Progenitor cell of endocrine pancreas (in vitro differentiated cells): Measurements from ENCODE around the gene TREM1. TPM values are rescaled to one million over a fixed set of nuclear protein-coding genes. Genes with fewer than 3 reads are reported as not detected.

Experiments
- DNase-seq: peaks from one replicate; pipeline ENCODE4 v3.0.0; 2021; ENCODE audit warnings: low spot score; ENCODE audit not compliant: unreplicated experiment
- H3K27ac Mint-ChIP-seq: 2 replicates; pipeline ENCODE4 v1.8.0; 2021; ENCODE audit warnings: mild to moderate bottlenecking, moderate library complexity, mixed read lengths
- H3K27me3 Mint-ChIP-seq: 2 replicates; pipeline ENCODE4 v1.8.0; 2021; ENCODE audit warnings: mixed read lengths
- H3K36me3 Mint-ChIP-seq: 2 replicates; pipeline ENCODE4 v1.8.0; 2022; ENCODE audit warnings: mixed read lengths; ENCODE audit not compliant: insufficient read depth
- H3K4me1 Mint-ChIP-seq: 2 replicates; pipeline ENCODE4 v1.8.0; 2021; ENCODE audit warnings: low read depth, mixed read lengths
- H3K4me3 Mint-ChIP-seq: 2 replicates; pipeline ENCODE4 v1.8.0; 2021; ENCODE audit warnings: low read depth, mild to moderate bottlenecking, moderate library complexity, mixed read lengths
- H3K9me3 Mint-ChIP-seq: 2 replicates; pipeline ENCODE4 v1.8.0; 2021; ENCODE audit warnings: low read depth, mixed read lengths
- CTCF ChIP-seq: fragments of 200-600 bp; sonication (generic); IDR thresholded peaks from one replicate; pipeline ENCODE4 v1.5.0; 2021; ENCODE audit warnings: antibody characterized with exemption, mild to moderate bottlenecking; ENCODE audit not compliant: unreplicated experiment
- total RNA-seq: library from RNA; stranded (reverse); gene quantifications from 2 replicates; pipeline ENCODE4 v1.2.1, GENCODE V29; 2021

TREM1 gene
- total RNA-seq, 1 donor from 2014 or later, result not detected

GRCh38 chr6:41269166-41269565 lies 17.3 kb downstream of the TREM1 start:
- no peak for TF ChIP-seq CTCF
- Mint-ChIP-seq H3K27me3 (peaks cover 21% of the 10 kb centered on the region), H3K36me3 (no peaks in the 10 kb centered on the region), H3K27ac (no peak overlapping the region), H3K9me3 (no peaks in the 10 kb centered on the region), H3K4me1 (no peaks in the 10 kb centered on the region), H3K4me3 (no peak overlapping the region)
- no peak for DNase-seq

- Mint-ChIP-seq H3K9me3 (peaks cover 4% of the 10 kb centered on the region), H3K27me3 (peaks cover 19% of the 10 kb centered on the region)
These were observed 18.0 kb downstream of the TREM1 start for GRCh38 chr6:41268478-41268877.

GRCh38 chr6:41266541-41266940 lies 19.9 kb downstream of the TREM1 start:
- Mint-ChIP-seq H3K4me1 (no peaks in the 10 kb centered on the region), H3K9me3 (peaks cover 17% of the 10 kb centered on the region), H3K36me3 (no peaks in the 10 kb centered on the region), H3K27me3 (peaks cover 12% of the 10 kb centered on the region), H3K4me3 (no peak overlapping the region), H3K27ac (no peak overlapping the region)
- TF ChIP-seq CTCF, result no peak
- no peak for DNase-seq

More at GRCh38 chr6:41268478-41268877, 18.0 kb downstream of the TREM1 start:
- no peak for TF ChIP-seq CTCF
- DNase-seq, result no peak
- Mint-ChIP-seq H3K27ac (no peak overlapping the region), H3K4me1 (no peaks in the 10 kb centered on the region), H3K36me3 (no peaks in the 10 kb centered on the region), H3K4me3 (no peak overlapping the region)

GRCh38 chr6:41263267-41263666 lies 23.2 kb downstream of the TREM1 start:
- TF ChIP-seq CTCF, result no peak
- Mint-ChIP-seq H3K9me3 (peaks cover 24% of the 10 kb centered on the region), H3K4me1 (no peaks in the 10 kb centered on the region), H3K27me3 (peaks cover 7% of the 10 kb centered on the region), H3K4me3 (no peak overlapping the region), H3K36me3 (no peaks in the 10 kb centered on the region), H3K27ac (no peak overlapping the region)
- no peak for DNase-seq

- H3K9me3 Mint-ChIP-seq, result peaks cover 24% of the 10 kb centered on the region
- no peaks in the 10 kb centered on the region for H3K36me3 Mint-ChIP-seq
- H3K27ac Mint-ChIP-seq, result no peak overlapping the region
- peaks cover 7% of the 10 kb centered on the region for H3K27me3 Mint-ChIP-seq
- H3K4me3 Mint-ChIP-seq, result no peak overlapping the region
- TF ChIP-seq CTCF, result no peak
- DNase-seq, result no peak
- peaks cover 4% of the 10 kb centered on the region for H3K4me1 Mint-ChIP-seq
These were observed 24.1 kb downstream of the TREM1 start for GRCh38 chr6:41262401-41262800.

GRCh38 chr6:41258196-41258493 lies 28.3 kb downstream of the TREM1 start:
- Mint-ChIP-seq H3K9me3 (peaks cover 17% of the 10 kb centered on the region), H3K27ac (no peak overlapping the region), H3K36me3 (no peaks in the 10 kb centered on the region), H3K27me3 (peaks cover 3% of the 10 kb centered on the region), H3K4me3 (no peak overlapping the region), H3K4me1 (peaks cover 15% of the 10 kb centered on the region)
- DNase-seq, result no peak
- TF ChIP-seq CTCF, result no peak
